ENCODE data around the gene SPACA6.

SPACA6 gene

GRCh38 chr19:51689751-51690453, 3.2 kb upstream of the SPACA6 start:
- no peak for DNase-seq (ENCODE audit: low spot score)
- TF ChIP-seq CTCF (IDR thresholded peaks at IDR 0.05): no peak
- Histone ChIP-seq H3K4me3 (peak overlapping the region; percentile 95), H3K27ac (peak overlapping the region; percentile 99)

GRCh38 chr19:51690454-51691073, 2.6 kb upstream of the SPACA6 start:
- TF ChIP-seq CTCF (IDR thresholded peaks at IDR 0.05): no peak
- Histone ChIP-seq H3K4me3 (peak overlapping the region; percentile 95), H3K27ac (peak overlapping the region; percentile 99)
- DNase-seq (ENCODE audit: low spot score): peak; percentile 86

- no peak for DNase-seq (ENCODE audit: low spot score)
- no peak for TF ChIP-seq CTCF (IDR thresholded peaks at IDR 0.05)
- H3K4me3 ChIP-seq: peak overlapping the region; percentile 95
- peak overlapping the region; percentile 99 for H3K27ac ChIP-seq
Observed at GRCh38 chr19:51691074-51691583, 2.0 kb upstream of the SPACA6 start.

GRCh38 chr19:51691584-51692428, 1.3 kb upstream of the SPACA6 start:
- Histone ChIP-seq H3K27ac (peak overlapping the region; percentile 99), H3K4me3 (peak overlapping the region; percentile 95)
- DNase-seq (ENCODE audit: low spot score): no peak
- no peak for TF ChIP-seq CTCF (IDR thresholded peaks at IDR 0.05)

GRCh38 chr19:51692468-51692867, 662 bp upstream of the SPACA6 start:
- DNase-seq (ENCODE audit: low spot score): no peak
- peak overlapping the region; percentile 95 for H3K4me3 ChIP-seq
- peak overlapping the region; percentile 99 for H3K27ac ChIP-seq

GRCh38 chr19:51693819-51694218, 689 bp downstream of the SPACA6 start:
- DNase-seq (ENCODE audit: low spot score): no peak
- TF ChIP-seq CTCF (IDR thresholded peaks at IDR 0.05): no peak
- H3K27ac ChIP-seq: peak overlapping the region in 1 of 2 donors; percentile 99
- H3K4me3 ChIP-seq: no peak overlapping the region

More at GRCh38 chr19:51692468-51692867, 662 bp upstream of the SPACA6 start:
- no peak for TF ChIP-seq CTCF (IDR thresholded peaks at IDR 0.05)
